Amygdala (tissue), 56 donors: Measurements from ENCODE around the gene UBAP2.

Source experiments
- DNase-seq, 56 donors: peaks; one replicate each; lab custom pipeline; 2025; lab: John Stamatoyannopoulos, UW

The UBAP2 gene

DNA sequence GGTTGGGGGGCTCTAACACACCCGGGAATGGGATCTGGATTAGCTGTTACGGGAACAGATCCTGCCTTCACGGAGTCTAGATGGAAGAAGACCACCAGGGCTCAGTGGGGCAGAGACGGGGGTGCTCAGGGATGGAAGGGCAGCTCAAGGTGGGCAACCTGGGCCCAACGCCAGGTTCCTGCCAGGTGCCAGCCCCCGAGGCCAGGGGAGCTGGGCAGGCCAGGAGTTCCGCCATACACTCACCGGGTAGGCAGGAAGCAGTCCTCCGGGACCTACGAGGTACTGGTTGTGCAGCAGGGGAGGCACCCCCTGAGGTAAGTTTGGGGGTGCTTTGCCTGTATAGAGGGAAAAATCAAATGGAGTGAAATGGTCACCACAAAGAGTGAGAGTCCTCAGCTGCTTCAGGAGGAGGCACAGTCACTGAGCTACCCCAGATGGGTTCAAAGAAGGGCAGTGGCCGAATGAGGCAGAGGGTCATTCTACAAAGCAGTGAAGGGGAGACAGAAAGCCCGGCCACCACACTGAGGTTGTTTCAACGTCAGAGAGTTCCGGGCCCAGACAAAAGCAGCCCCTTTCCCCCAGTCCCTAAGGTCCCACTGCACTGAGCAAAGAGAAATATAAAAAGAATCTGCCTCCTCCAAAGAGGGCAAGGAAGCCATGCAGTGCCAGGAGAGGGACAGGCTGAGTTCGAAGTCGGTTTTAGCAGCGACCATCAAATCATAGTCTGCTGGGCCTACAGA, 121.8 kb downstream of the UBAP2 start:
- DNase-seq = no peak

DNA sequence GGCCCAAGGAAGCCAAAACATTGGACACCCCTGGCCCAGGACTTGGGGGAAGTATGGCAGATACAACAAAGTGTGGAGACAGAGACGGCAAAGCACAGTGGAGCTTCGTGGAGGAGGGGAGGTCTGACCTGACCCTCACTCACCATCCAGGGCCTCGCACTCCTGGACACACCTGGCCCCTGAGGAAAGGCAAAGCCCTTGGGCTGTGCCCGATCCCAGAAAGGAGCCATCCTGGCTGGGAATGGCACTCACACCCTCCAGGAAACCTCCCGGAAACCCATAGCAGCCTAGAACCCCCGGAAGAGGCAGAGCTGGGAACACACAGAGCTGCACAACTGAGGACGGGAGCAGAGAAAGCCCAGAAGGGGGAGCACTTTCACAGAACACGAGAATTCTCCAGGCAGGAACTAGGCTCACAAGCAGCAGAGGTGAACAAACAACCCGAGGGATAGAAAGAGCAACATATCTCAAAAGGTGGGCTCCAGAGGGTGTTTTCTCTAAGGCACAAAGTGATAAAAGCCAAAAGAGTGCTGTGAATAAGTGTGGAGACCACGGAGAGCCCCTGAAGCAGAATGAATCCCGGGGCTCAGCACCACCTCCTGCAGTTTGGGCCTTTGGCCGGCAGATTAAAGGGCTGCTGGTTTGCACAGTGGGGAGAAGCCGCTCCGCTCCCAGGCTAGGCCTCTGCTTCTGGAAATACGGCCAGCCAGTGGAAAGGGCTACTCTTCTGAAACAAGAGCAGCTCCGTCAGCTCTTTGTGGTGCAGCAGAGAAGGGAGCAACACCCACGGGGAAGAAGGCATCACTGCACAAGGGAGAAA, 123.5 kb downstream of the UBAP2 start:
- peak in 43 of 56 donors; percentile 4 to 77 (median 30) for DNase-seq

DNA sequence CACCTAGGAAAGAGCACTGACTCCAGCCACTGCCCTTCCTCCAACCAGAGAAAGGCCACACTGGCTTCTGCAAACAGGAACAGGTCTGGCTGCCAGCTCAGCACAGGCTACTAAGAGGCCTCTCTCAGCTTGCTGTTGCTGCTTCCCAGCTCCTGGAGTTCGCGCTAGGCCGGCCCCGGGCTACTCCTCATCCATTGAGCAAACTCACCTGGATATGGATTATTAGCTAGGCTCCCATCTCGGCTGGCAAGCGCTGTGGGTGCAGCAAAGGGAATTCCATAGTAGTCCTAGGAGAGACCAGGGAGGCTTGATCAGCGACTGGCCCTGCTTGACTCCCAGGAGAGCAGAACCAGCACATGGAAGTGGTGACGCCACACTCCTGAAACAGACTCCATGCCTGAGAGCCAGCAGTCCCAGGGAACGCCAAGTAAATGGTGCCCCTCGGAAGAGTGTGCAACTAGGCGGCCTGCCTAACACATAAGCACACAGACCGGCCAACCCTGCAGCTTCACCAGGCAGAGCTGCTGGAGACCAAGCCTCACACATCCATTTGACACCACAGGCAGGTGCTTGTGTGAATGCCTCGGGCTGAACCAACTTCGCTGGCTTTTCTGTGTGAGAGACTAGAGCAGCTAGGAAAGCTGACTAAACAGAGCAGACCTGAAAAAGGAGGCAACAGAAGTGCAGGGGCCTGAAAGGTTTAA, 124.5 kb downstream of the UBAP2 start:
- DNase-seq = no peak

DNA sequence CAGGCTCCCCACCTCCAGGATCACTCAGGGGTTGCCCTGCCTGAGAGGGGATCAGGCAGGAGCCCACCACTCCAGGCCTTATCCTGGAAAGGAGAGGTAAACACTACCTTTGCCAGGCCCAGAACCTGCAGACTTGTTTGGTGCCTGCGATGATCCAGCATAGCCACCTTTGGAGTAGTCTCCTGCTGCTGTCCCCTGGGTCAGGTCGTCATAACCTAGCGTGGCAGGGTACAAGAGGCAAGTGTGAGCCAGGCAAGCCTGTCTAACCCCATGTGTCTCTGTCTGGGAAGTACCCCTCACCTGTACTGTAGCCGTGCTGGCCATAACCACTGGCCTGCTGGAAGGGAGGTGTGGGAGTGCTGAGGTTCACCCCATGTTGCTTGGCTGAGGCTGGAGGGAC, 125.6 kb downstream of the UBAP2 start:
- DNase-seq = no peak

DNA sequence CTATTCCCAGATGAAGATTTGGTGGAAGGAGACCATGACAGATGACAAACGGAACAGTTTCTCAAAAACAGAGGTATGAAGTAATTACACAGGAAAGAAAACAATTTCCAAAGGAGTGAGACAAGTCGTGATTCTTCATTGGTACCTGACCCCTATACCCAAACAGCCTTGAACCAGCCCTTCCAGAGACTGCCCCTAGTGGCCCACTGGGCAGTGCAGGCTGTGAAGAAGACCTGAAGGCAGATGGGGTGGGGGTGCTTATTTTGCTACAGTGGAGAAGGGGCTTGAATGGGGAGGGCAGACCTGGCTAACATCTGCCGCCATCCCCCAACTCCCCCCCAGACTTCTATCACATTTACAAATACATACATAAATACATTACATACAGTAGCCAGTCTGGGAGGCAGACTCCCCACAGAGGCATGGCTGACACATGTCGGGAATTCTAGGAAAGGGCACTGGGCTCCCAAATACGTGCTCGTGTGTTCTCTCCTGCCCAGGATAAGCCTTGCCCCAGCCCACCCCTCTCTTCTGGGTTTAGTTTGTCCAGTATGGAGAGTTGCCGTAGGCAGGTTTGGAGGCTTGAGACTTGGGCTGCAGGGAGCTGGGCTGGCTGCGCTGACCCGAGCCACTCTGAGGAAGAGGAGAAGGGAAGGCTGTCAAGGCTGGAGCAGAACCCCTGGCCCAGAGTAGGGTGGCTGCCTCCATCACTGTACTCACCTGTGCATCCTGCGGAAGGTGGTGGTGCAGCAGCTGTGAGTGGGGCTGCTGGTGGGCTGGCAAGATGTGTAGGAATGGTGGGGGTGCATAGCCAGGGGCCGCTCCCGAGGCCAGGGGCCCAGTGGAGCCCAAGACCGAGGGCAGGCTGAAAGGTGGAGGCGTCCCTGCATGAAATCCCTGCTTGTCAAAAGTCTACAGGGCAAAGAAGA, 126.5 kb downstream of the UBAP2 start:
- DNase-seq = peak in 1 of 56 donors; percentile 3

DNA sequence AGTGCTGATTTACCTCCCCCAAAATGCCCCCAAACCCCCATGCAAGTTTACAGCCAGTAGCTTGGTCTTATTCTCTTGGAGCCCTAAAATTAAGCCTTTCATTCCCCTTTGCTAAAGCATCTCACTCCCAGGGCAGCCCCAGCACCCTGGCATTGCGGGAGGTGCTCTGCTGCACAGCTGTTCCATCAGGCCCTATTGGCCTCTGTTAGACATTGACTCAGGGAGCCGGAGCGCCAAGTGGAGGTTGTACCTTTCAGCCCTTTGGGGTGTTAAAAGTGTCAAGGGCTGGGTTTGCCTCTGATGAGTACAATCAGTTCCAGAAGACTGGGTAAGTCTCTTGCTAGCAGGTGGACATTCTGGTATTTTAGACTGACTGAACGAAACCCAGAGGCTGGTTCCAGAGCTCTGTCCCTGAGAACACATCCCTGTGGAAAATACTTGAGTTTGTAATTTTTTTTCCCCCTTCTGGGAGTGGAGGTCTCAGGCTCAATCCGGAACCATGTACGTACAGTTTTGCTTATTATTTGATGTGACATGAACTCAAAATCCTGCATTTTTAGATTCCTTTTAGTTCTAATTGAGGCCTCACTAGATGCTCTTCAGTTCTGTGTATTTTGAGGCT, 129.3 kb downstream of the UBAP2 start:
- no peak for DNase-seq

DNA sequence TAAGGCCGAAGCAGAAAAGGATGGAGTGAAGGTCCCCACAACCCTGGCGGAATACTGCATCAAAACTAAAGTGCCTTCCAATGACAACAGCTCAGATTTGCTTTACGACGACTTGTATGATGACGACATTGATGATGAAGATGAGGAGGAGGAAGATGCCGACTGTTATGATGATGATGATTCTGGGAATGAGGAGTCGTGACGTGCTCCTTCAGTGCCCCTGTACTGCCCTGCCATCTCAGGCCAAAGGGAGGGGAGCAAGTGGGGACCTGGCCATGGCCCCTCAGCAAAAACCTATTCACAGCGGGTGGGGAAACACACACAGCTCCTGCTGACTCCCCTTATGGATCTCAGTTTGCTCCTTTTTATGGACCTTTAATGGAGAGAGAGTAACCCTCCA, 131.7 kb downstream of the UBAP2 start:
- DNase-seq = no peak

DNA sequence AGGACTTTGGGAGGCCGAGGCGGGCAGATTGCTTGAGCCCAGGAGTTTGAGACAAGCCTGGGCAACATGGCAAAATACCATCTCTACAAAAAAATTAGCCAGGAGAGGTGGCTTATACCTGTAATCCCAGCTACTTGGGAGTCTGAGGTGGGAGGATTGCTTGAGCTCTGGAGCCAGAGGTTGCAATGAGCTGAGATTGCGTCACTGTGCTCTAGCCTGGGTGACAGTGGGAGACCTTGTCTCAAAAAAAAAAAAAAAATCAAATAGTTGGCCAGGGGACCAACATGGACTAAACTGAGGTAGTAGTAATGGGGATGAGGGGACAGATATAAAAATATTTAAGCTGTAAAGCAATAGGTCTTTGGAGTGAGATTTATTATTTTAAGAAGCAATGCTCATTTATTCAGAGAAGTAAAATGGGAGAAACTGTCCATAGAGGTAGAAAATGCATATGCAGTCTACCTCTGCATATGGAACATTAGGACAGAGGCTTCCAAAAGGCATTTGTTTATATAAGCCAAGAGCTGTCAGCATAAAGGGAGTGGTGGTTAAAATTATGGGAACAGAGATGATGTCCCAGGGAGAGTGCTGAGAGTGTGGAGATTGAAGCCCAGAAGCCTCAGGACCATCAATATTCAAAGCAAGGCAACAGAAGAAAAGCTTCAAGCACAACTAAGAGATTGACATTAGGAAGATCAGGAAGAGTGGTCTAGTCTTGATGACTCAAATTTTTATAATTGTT, 133.6 kb downstream of the UBAP2 start:
- DNase-seq = no peak

DNA sequence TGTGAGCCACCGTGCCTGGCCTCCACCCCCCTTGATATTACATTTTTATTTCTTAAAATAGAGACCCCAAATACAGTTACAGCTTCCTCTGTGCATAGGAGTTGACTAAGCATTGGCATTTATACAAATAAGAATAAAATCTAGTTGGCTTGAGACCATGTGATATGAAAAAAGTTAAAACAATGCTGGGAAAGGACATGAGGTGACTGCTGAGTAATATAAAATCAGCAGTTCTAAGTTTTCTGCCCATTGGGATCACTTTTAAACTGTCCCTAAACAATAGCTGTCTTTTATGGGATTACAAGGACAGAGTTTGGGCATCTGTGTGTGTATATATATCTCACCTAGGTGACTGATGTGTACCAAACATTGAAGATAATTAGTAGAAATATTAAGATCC, 135.1 kb downstream of the UBAP2 start:
- DNase-seq = no peak

DNA sequence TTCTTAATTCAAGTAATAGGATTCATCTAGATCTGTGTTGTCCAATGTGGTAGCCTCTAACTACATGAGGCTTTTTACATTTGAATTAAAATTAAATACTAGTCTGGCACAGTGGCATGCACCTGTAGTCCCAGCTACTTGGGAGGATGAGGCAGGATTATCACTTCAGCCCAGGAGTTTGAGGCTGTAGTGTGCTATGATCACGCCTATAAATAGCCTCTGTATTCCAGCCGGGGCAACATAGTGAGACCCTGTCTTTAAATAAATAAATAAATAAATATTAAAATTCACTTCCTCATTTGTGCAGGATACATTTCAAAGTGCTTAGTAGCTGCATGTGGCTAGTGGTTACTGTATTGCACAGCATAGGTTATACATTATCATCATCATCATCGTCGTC, 139.9 kb downstream of the UBAP2 start:
- no peak for DNase-seq

DNA sequence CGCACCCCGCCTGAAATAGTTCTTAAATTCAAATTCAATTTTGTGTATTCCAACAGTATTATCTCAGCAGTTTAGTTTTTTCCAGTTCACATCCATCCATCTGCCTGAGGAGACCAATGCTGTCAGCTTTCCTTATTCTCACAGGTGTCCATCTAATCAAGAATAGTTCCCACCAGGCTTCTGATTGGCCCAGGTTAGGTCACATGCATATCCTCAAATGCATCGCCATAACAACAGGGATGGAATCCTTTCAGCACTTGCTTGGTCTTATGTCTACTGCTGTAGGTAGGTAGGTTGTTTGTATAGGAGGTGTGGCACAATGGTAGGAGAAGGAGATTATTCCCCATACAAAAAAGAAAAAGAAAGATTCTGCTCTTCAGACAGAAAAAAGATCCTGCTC, 140.6 kb downstream of the UBAP2 start:
- DNase-seq = no peak

DNA sequence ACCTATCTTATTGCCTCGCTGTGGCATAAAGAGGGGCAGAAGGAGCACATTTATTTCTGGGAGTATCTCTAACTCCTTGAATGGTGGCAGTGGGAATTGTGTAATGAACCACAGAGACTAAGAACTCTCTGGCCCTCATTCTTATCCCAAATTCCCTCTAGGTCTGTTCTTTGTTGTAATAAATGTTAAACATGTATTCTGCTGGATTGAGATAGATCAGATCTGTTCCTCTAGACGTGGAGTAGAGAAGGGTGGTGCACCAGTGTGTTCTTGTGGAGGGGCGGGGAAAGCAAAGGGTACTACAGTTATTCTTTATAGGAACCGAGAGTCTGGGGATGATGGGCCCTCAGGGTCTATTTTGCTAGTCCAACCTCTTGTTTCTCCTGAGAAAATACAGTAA, 141.3 kb downstream of the UBAP2 start:
- no peak for DNase-seq

DNA sequence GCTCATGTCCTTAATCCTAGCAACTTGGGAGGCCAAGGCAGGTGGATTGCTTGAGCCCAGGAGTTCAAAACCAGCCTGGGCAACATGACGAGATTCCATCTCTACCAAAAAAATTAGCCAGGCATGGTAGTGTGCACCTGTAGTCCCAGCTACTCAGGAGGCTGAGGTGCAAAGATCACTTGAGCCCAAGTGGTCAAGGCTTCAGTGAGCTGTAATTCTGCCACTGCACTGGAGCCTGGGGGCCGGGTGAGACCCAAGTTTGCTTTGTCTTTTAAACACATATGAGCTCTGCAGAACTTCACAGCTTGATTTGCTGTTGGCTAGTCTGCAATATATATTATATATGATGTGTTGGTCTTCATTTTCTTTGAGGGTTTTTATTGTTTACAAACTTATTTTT, 141.9 kb downstream of the UBAP2 start:
- DNase-seq = no peak

DNA sequence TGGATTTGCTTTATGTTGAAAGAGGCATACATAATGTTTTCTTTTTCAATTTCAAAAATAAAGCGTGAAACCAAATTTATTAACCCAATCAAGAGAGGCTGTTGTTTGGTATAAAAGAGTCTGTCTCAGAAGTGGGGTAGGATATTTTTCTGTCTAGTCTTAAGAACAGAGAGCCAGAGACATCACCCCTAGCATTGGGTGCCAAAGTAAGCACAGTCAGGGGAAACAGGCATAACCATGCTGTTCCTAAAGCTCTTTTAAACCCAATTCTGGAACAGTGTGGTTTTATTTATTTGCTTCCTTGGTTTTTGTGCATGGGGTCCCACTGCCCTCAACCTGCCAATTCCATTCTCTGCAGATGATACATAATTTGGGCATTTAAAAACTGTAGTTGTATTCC, 143.6 kb downstream of the UBAP2 start:
- no peak for DNase-seq

DNA sequence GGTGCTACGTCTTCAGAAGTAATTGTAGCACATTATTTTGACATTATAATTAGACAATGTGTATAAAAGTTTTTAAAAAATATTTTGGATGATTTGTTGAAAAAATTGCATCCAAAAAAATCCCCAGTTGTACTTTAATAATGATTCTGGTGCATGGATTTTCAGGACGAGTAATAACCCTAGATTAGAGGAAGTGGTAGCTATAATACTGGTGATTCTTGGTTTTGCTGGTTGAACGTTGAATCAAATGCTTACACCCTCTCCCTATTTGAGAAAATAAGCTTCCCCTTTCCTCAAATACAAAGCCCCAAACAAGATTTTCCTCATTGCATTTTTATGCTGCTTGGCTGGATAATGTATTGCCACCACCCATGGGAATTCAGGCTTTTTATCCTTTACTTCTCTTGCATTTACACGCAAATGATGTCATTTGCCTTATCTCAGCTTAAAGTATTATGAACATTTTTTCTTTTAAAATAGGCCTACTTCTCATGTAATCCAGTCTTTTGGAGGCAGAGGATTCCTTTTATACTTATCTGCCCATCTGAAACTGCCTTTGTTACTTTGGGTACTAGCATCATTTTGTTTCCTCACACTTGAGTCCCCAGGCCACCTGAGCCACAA, 145.4 kb downstream of the UBAP2 start:
- no peak for DNase-seq

DNA sequence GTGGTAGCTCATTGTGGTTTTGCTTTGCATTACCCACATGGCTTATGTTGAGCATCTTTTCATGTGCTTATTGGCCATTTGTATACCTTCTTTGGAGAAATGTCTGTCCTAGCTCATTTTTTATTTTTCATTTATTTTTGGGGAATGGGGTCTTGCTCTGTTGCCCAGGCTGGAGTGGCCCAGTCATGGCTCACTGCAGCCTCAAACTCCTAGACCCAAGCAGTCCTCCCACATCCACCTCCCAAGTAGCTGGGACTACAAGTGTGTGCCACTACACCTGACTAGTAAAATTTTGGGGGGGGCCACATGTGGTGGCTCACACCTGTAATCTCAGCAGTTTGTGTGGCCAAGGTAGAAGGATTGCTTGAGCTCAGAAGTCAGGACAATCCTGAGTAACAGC, 154.4 kb downstream of the UBAP2 start:
- DNase-seq = no peak

DNA sequence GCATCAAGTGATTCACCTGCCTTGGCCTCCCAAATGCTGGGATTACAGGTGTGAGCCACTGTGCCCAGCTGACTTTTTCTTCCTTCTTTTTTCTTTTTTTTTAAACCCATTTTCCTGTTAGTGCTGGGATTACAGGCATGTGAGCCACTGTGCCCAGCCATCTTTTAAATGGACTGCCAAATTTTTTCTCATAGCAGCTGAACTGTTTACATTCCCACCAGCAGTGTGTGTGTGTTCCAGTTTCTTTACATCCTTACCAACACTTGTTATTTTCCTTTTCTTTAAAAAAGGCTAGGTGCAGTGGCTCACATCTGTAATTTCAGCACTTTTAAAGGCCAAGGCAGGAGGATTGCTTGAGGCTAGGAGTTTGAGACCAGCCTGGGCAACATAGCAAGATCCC, 154.8 kb downstream of the UBAP2 start:
- DNase-seq = no peak

DNA sequence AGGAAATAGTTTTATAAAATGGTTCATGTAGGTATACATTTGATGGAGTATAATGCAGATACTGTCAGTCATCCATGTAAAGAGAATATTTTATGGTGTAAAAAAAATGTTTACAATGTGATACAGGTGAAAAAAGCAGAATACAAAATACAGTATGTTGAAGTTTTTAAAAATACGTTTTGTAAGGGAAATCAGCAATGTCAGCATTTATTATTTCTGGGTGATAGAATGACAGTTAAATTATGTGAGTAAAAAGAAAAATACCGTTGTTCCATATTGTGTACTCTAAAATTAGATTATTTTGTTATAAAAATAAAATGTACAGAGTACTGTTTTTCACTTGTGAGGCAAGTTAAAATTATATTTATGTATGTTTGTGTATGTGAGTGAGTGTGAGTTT, 162.7 kb downstream of the UBAP2 start:
- DNase-seq = no peak
